ENCODE data around the gene BCO1.

The BCO1 gene

DNA sequence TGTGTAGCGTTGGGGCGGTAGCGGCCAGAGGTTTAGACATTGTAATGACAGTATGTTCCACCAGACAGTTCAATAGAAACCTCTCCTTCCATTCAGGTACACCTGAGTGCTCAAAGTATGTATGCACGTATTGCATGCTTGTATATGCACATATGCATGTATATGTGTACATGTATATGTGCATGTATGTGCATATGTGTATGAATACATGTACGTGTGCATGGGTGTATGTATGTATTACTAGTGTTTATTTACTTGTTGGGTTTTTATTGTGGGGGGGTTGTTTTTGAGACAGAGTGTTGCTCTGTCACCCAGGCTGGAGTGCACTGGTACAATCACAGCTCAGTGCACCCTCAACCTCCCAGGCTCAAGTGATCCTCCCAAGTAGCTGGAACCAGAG is 30.0 kb downstream of the BCO1 start:
- no peak overlapping the region for H3K4me3 ChIP-seq (ENCODE audit: low read depth, low read length)
- TF ChIP-seq, protein P1, sequence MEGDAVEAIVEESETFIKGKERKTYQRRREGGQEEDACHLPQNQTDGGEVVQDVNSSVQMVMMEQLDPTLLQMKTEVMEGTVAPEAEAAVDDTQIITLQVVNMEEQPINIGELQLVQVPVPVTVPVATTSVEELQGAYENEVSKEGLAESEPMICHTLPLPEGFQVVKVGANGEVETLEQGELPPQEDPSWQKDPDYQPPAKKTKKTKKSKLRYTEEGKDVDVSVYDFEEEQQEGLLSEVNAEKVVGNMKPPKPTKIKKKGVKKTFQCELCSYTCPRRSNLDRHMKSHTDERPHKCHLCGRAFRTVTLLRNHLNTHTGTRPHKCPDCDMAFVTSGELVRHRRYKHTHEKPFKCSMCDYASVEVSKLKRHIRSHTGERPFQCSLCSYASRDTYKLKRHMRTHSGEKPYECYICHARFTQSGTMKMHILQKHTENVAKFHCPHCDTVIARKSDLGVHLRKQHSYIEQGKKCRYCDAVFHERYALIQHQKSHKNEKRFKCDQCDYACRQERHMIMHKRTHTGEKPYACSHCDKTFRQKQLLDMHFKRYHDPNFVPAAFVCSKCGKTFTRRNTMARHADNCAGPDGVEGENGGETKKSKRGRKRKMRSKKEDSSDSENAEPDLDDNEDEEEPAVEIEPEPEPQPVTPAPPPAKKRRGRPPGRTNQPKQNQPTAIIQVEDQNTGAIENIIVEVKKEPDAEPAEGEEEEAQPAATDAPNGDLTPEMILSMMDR (IDR thresholded peaks at IDR 0.05; ENCODE audit: low read depth, low read length, missing control alignments) = no peak
- no peak for DNase-seq
- in situ Hi-C loops (cut with HindIII; ENCODE audit: low pct_ligation_motif_present, low sequenced_read_pairs) = no loop called here
- no peak overlapping the region for H3K27ac ChIP-seq
- H3K36me3 ChIP-seq (replicated peaks) = no peaks in the 10 kb centered on the region
- H3K27me3 ChIP-seq (replicated peaks) = no peaks in the 10 kb centered on the region

DNA sequence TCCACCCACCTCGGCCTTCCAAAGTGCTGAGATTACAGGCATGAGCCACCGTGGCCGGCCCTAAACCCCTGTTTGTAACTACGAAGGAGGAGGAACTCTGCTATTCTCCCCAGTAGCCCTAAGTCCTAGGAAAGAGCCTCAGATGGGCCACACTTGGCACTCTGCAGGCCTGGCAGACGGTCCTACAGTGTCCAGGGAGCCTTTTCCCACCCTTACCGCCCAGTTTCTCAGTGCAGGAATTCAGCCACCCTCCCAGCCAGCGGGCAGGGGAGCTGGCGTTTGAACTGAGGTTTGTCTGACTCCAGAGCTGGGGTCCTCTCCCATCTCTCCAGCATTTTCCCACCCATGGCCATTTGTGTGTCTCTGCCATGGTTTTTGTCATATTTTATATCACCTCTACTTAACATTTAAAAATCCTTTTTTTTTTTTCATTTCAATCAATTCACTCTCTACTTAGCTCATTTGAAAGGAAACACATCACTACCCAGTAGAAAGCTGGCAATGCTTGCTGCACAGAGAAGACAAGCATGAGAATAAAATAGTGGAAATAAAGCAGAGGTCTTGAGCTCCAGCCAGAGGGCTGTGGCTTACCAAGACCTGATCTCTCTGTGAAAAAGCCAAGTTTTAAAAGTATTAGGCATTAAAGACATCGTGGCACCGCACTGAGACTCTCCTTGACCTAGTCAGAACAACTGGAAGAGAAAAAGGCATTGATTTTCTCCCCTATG is 34.9 kb downstream of the BCO1 start:
- DNase-seq = no peak
- Histone ChIP-seq H3K27me3 (replicated peaks) (no peaks in the 10 kb centered on the region), H3K36me3 (replicated peaks) (no peaks in the 10 kb centered on the region), H3K4me3 (ENCODE audit: low read depth, low read length) (no peak overlapping the region), H3K27ac (no peak overlapping the region)
- TF ChIP-seq, protein P1 (IDR thresholded peaks at IDR 0.05; ENCODE audit: low read depth, low read length, missing control alignments) = no peak
- in situ Hi-C loops (cut with HindIII; ENCODE audit: low pct_ligation_motif_present, low sequenced_read_pairs) = no loop called here

- in situ Hi-C loops (cut with HindIII; ENCODE audit: low pct_ligation_motif_present, low sequenced_read_pairs) = no loop called here
- TF ChIP-seq, protein P1 (IDR thresholded peaks at IDR 0.05; ENCODE audit: low read depth, low read length, missing control alignments) = no peak
- Histone ChIP-seq H3K36me3 (replicated peaks) (no peaks in the 10 kb centered on the region), H3K27me3 (replicated peaks) (no peaks in the 10 kb centered on the region), H3K27ac (no peak overlapping the region), H3K4me3 (ENCODE audit: low read depth, low read length) (no peak overlapping the region)
- no peak for DNase-seq
Measured at GRCh38 chr16:81275064-81275532, 36.6 kb downstream of the BCO1 start.

- in situ Hi-C loops (cut with HindIII; ENCODE audit: low pct_ligation_motif_present, low sequenced_read_pairs) = no loop called here
- H3K27me3 ChIP-seq (replicated peaks) = no peaks in the 10 kb centered on the region
- H3K36me3 ChIP-seq (replicated peaks) = no peaks in the 10 kb centered on the region
- no peak for DNase-seq
- TF ChIP-seq, protein P1 (IDR thresholded peaks at IDR 0.05; ENCODE audit: low read depth, low read length, missing control alignments) = no peak
- H3K4me3 ChIP-seq (ENCODE audit: low read depth, low read length) = no peak overlapping the region
- H3K27ac ChIP-seq = no peak overlapping the region
Measured at GRCh38 chr16:81275795-81276194, 37.3 kb downstream of the BCO1 start.

DNA sequence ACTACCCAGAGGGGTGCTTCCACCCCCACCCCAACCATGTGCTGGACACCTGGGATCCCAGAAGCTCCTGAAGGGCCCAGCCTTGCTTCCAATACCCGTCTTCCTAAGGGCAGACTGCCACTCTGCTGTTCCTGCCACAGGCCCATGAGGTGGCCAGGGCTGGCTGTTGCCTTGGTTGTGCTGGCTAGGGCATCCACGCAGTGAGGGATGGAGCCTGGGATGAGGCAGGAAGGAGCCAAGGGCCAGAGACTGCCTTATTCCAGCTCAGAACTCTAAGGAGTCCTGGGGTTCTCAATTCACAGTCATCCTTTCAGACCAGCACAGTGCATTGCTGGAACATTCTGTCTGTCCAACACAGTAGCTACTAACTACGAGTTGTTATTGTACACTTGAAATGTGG is 37.8 kb downstream of the BCO1 start:
- in situ Hi-C loops (cut with HindIII; ENCODE audit: low pct_ligation_motif_present, low sequenced_read_pairs) = no loop called here
- Histone ChIP-seq H3K27ac (no peak overlapping the region), H3K36me3 (replicated peaks) (no peaks in the 10 kb centered on the region), H3K4me3 (ENCODE audit: low read depth, low read length) (no peak overlapping the region), H3K27me3 (replicated peaks) (no peaks in the 10 kb centered on the region)
- TF ChIP-seq, protein P1 (IDR thresholded peaks at IDR 0.05; ENCODE audit: low read depth, low read length, missing control alignments) = no peak
- DNase-seq = no peak
